ENCODE results near the gene SOCS6. TPM values are rescaled to one million over a fixed set of nuclear protein-coding genes. Genes with fewer than 3 reads are reported as not detected.

The SOCS6 gene
- total and polyA plus RNA-seq, 4 donors = 5.9 to 21.4 (median 12.5) TPM

DNA sequence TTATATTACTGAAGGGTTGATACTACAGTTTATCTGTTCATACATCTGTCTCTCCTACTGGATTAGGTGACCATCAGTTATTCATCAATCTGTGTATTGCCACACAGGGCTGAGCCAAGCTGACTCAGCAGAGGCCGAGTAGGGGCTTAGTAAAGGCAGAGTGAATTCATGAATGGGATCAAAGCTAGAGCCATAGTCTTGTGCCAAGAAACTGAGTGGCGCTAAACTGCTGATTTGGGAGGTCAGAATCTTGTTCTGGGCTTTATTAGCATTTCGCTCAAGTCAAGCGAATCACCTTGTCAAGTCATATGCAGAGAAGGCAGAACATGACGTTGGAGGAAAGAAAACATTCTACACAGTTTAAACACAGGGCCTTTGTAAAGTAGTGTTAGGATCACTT is 34.1 kb downstream of the SOCS6 start:
- Histone ChIP-seq H3K4me1 (ENCODE audit: control insufficient read depth in 5 of 5, insufficient read depth in 5 of 5, low read length in 5 of 5) (peaks cover 0 to 3% (median 0%) of the 10 kb centered on the region in 5 donors), H3K27ac (ENCODE audit: low read depth in 1 of 2, low read length in 1 of 2) (no peak overlapping the region), H3K9ac (ENCODE audit: insufficient read depth in 1 of 2, low read length in 2 of 2) (no peak overlapping the region), H3K4me3 (no peak overlapping the region), H3K27me3 (ENCODE audit: control insufficient read depth in 3 of 3, insufficient read depth in 3 of 3, low read length in 2 of 3) (no peaks in the 10 kb centered on the region), H3K36me3 (ENCODE audit: control insufficient read depth in 4 of 4, insufficient read depth in 4 of 4, low read length in 4 of 4) (peaks cover 12 to 13% (median 13%) of the 10 kb centered on the region in 4 donors), H3K9me3 (ENCODE audit: control insufficient read depth in 4 of 4, insufficient read depth in 3 of 4, low read length in 3 of 4) (peaks cover 0 to 4% (median 0%) of the 10 kb centered on the region in 4 donors)
- 88 to 89% methylated on average over 5 of the region's 5 CpGs for WGBS, 2 donors
- ATAC-seq (ENCODE audit: insufficient read depth, low FRiP score) = no peak
- peak in 1 of 3 donors; percentile 40 for DNase-seq
- TF ChIP-seq, protein P1, sequence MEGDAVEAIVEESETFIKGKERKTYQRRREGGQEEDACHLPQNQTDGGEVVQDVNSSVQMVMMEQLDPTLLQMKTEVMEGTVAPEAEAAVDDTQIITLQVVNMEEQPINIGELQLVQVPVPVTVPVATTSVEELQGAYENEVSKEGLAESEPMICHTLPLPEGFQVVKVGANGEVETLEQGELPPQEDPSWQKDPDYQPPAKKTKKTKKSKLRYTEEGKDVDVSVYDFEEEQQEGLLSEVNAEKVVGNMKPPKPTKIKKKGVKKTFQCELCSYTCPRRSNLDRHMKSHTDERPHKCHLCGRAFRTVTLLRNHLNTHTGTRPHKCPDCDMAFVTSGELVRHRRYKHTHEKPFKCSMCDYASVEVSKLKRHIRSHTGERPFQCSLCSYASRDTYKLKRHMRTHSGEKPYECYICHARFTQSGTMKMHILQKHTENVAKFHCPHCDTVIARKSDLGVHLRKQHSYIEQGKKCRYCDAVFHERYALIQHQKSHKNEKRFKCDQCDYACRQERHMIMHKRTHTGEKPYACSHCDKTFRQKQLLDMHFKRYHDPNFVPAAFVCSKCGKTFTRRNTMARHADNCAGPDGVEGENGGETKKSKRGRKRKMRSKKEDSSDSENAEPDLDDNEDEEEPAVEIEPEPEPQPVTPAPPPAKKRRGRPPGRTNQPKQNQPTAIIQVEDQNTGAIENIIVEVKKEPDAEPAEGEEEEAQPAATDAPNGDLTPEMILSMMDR (IDR thresholded peaks at IDR 0.05; ENCODE audit: control extremely low read depth, extremely low read depth) = no peak

- DNase-seq = no peak
- no peaks in the 10 kb centered on the region for H3K27me3 ChIP-seq (ENCODE audit: control insufficient read depth in 3 of 3, insufficient read depth in 3 of 3, low read length in 2 of 3)
- H3K9ac ChIP-seq (ENCODE audit: insufficient read depth in 1 of 2, low read length in 2 of 2) = no peak overlapping the region
- H3K4me1 ChIP-seq (ENCODE audit: control insufficient read depth in 5 of 5, insufficient read depth in 5 of 5, low read length in 5 of 5) = peaks cover 0 to 3% (median 0%) of the 10 kb centered on the region in 5 donors
- H3K36me3 ChIP-seq (ENCODE audit: control insufficient read depth in 4 of 4, insufficient read depth in 4 of 4, low read length in 4 of 4) = peaks cover 12 to 13% (median 13%) of the 10 kb centered on the region in 4 donors
- no peak for ATAC-seq (ENCODE audit: insufficient read depth, low FRiP score)
- H3K9me3 ChIP-seq (ENCODE audit: control insufficient read depth in 4 of 4, insufficient read depth in 3 of 4, low read length in 3 of 4) = peaks cover 0 to 4% (median 0%) of the 10 kb centered on the region in 4 donors
- H3K4me3 ChIP-seq = no peak overlapping the region
- 91 to 98% methylated on average over 20 of the region's 20 CpGs for WGBS, 2 donors
- no peak overlapping the region for H3K27ac ChIP-seq (ENCODE audit: low read depth in 1 of 2, low read length in 1 of 2)
- TF ChIP-seq, protein P1 (IDR thresholded peaks at IDR 0.05; ENCODE audit: control extremely low read depth, extremely low read depth) = no peak
Measured at GRCh38 chr18:70324897-70325296, 36.1 kb downstream of the SOCS6 start.

DNA sequence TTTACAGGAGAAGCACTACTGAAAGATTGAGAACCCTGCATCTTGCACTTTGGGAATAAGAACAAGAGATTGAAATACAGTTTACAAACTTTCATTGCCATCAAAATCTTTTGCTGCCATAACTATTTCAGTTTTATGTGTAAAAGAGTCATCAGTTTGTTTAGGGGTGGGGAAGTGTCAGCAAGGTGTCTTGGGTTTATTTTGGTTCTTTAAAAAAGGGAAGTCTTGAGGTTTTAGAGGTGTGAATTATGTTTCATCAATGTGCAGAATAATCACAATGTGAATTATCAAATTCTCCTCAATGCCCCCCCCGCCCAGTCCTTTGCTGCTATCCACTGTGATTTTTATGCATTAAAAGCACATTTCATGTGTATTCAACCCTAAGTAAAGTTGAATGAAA is 37.4 kb downstream of the SOCS6 start:
- ATAC-seq (ENCODE audit: insufficient read depth, low FRiP score) (no peak), DNase-seq (no peak)
- TF ChIP-seq, protein P1 (IDR thresholded peaks at IDR 0.05; ENCODE audit: control extremely low read depth, extremely low read depth) = no peak
- Histone ChIP-seq H3K4me3 (no peak overlapping the region), H3K27me3 (ENCODE audit: control insufficient read depth in 3 of 3, insufficient read depth in 3 of 3, low read length in 2 of 3) (no peaks in the 10 kb centered on the region), H3K4me1 (ENCODE audit: control insufficient read depth in 5 of 5, insufficient read depth in 5 of 5, low read length in 5 of 5) (peaks cover 0 to 3% (median 0%) of the 10 kb centered on the region in 5 donors), H3K27ac (ENCODE audit: low read depth in 1 of 2, low read length in 1 of 2) (no peak overlapping the region), H3K36me3 (ENCODE audit: control insufficient read depth in 4 of 4, insufficient read depth in 4 of 4, low read length in 4 of 4) (peaks cover 12 to 14% (median 13%) of the 10 kb centered on the region in 4 donors), H3K9me3 (ENCODE audit: control insufficient read depth in 4 of 4, insufficient read depth in 3 of 4, low read length in 3 of 4) (peaks cover 0 to 4% (median 0%) of the 10 kb centered on the region in 4 donors), H3K9ac (ENCODE audit: insufficient read depth in 1 of 2, low read length in 2 of 2) (no peak overlapping the region)
- WGBS, 2 donors = 81 to 95% methylated on average over 1 of the region's 1 CpG

DNA sequence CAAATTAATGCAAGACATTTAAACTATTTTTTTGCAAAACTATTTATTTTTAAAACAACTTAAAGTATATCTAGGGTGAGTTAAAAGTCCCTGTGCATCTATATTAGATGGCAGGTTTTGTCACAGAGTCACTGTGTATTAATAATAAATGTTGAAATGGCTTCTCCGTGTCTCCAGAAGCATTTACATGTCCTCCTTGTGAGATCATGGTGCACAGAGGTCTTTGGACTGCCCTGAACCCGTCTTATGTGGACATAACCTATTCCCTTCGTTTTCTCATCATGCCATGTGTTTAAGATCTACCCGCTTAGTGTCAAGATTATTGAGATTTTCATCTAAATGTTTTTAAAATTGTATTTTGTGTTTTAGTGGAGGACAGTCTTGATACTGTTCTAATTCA is 39.3 kb downstream of the SOCS6 start:
- H3K27me3 ChIP-seq (ENCODE audit: control insufficient read depth in 3 of 3, insufficient read depth in 3 of 3, low read length in 2 of 3) = no peaks in the 10 kb centered on the region
- WGBS, 2 donors = 93 to 97% methylated on average over 4 of the region's 4 CpGs
- no peak overlapping the region for H3K9ac ChIP-seq (ENCODE audit: insufficient read depth in 1 of 2, low read length in 2 of 2)
- peaks cover 12 to 14% (median 13%) of the 10 kb centered on the region in 4 donors for H3K36me3 ChIP-seq (ENCODE audit: control insufficient read depth in 4 of 4, insufficient read depth in 4 of 4, low read length in 4 of 4)
- H3K4me3 ChIP-seq = no peak overlapping the region
- TF ChIP-seq, protein P1 (IDR thresholded peaks at IDR 0.05; ENCODE audit: control extremely low read depth, extremely low read depth) = no peak
- H3K9me3 ChIP-seq (ENCODE audit: control insufficient read depth in 4 of 4, insufficient read depth in 3 of 4, low read length in 3 of 4) = peaks cover 0 to 4% (median 0%) of the 10 kb centered on the region in 4 donors
- no peak overlapping the region for H3K27ac ChIP-seq (ENCODE audit: low read depth in 1 of 2, low read length in 1 of 2)
- ATAC-seq (ENCODE audit: insufficient read depth, low FRiP score) (no peak), DNase-seq (no peak)
- peaks cover 0 to 4% (median 0%) of the 10 kb centered on the region in 5 donors for H3K4me1 ChIP-seq (ENCODE audit: control insufficient read depth in 5 of 5, insufficient read depth in 5 of 5, low read length in 5 of 5)
